HG03159 (cell line): ENCODE measurements around the gene CHERP.
A peak's percentile ranks its signal among the peaks of the same experiment; 100 is the strongest.
"Not testable (repeated sequence)": the region's sequence is repeated elsewhere in the genome, so short reads cannot be mapped to it uniquely, and the experiment has no call there.

Source experiments
- ATAC-seq: cut with Tn5 transposase; IDR thresholded peaks from one replicate; pipeline ENCODE4 v1.9.1; 2021; ENCODE audit warnings: mild to moderate bottlenecking, moderate library complexity; ENCODE audit not compliant: unreplicated experiment

The CHERP gene

DNA sequence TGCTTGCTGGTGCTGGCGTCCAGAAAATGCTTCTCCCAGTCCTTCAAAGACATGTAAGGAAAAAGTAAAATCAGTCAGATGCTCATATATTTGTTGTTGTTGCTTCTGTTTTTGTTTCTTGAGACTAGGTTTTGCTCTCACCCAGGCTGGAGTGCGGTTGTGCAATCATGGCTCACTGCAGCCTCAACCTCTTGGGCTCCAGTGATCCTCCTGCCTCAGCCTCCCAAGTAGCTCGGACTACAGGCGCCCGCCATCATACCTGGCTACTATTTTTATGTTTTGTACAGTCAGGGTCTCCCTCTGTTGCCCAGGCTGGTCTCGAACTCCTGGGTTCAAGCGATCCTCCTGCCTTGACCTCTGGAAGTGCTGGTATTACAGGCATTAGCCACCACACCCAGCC, 59.5 kb downstream of the CHERP start:
- no peak for ATAC-seq

DNA sequence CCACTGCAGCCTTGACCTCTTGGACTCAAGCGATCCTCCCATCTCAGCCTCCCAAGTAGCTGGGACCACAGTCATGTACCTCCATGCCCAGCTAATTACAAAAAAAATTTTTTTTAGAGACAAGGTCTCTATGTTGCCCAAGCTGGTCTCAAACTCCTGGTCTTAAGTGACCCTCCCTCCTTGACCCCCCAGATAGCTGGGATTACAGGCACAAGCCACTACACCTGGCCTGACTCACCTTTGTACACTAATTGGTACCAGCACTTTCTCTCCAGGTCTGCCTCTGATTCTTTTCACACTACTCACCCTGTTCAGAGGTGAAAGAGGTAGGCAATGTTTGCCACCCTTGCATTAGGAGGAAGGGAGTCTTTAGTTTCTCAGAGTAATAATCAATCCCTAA, 64.9 kb downstream of the CHERP start:
- ATAC-seq = no peak

DNA sequence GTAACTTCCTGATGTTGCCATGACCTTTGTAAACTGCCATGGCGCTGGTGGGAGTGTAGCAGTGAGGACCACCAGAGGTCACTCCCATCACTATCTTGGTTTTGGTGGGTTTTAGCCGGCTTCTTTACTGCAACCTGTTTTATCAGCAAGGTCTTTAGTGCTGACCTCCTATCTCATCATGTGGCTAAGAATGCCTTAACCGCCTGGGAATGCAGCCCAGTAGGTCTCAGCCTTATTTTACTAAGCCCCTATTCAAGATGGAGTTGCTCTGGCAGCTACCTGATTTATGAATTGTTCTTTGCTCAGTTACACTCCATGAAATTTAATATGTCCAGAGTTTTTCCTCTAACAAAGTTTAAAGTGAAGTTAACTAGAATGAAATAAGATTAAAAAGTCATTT, 65.8 kb downstream of the CHERP start:
- ATAC-seq = no peak

DNA sequence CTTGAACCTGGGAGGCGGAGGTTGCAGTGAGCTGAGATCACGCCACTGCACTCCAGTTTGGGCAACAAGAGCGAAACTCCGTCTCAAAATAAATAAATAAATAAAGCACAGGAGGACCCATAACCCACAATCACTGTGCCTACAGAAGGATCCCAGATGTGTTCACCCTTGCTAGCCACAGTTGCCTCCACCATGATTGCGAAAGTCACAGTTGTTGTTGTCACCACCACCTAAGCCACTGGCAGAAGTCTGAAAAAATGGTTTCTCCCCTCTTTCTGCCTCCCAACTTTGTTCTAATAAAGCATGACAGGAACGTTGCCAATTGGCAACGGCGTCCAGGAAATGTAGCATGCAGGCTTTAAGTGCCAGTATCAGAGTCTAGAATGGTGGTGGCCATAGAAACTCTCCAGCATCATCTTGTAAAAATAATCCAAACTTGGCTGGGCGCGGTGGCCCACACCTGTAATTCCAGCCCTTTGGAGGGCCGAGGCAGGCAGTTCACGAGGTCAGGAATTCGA, 68.3 kb downstream of the CHERP start:
- no peak for ATAC-seq

DNA sequence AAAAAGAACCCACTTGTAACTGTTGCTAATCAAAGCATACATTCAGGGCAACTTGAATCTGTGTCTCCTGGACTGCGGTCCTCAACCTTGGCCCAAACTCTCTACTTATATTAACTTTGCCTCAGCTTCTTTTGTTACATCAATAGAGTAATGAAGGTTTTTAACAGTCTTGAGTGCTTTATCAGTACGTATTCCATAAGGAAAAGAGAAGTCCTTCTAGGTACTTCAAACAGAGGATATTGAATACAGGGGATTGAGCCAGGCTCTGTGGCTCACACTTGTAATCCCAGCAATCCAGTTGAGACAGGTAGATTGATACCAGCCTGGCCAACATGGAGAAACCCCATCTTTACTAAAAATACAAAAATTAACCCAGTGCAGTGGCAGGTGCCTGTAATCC, 69.2 kb downstream of the CHERP start:
- no peak for ATAC-seq

DNA sequence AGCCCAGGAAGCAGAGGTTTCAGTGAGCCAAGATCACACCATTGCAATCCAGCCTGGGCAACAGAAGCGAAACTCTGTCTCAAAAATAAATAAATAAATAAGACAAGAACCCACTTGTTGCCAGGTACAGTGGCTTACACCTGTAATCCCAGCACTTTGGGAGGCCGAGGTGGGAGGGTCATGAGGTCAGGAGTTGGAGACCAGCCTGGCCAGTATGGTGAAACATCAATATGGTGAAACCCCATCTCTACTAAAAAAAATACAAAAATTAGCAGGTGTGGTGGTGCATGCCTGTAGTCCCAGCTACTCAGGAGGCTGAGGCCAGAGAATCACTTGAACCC, 69.7 kb downstream of the CHERP start:
- not testable (repeated sequence) for ATAC-seq

DNA sequence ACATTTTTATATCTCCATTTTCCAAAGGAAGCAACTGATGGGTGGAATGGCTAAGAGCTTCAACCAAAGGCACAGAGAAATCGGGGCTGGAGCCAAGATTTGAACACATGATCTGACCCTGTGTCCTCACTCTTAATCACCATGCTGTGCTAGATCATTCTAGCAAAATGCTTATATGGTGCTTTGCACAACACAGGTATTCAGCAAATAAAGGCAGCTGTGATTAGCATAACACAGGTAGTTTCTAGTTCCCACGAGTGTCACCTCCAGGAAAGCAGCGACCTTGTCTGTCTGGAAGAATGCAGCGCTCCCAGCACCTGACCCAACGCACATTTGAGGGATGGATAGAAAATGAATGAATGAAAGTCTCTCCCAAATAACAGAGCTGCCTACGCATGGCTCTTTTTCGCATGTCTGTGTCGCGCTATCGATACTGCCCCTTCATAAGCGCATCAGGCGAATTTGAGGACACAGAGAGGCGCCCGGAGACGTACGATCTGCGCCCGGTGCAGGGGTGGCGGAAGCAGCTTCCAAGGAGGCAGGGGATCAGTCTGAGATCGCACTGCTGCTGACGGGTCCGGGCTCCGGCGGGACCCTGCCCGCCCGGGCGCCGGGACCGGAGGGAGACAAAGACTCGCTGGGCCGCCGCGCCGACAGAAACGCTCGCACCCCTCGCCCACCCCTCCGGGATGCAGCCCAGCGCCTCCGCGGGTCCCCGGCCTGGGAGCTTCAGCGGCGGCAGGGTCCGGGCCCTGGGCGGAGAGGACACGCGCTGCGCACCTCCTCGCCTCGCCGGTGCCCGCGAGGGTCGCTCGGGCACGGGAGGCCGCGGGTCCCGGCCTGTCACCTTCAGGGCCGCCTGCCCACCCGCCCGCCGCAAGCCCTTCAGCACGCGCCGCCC, 71.1 kb downstream of the CHERP start:
- ATAC-seq = peak; percentile 25

DNA sequence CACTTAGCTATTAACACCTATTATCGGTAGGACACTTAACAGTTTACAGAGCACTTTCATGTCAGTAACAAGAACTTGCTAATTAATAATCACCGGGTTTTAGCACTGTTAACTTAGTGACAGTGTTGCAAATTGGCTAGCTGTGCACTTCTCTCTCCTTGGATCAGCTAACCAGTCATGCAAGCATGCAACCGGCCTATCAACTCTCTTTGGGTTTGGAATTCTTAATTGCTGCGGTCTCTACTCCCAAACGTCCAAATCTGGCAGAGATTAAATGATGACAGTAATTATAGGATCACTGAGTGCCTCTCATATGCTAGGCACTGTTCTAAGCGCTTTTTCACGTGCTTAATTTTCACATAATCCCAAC, 71.7 kb downstream of the CHERP start:
- no peak for ATAC-seq
